Kidney epithelial cell (primary cell): ENCODE data around the gene MOSPD3. TPM values are rescaled to one million over a fixed set of nuclear protein-coding genes. Genes with fewer than 3 reads are reported as not detected.

ENCODE experiments used
- DNase-seq: peaks from one replicate; pipeline ENCODE4 v3.0.0-alpha.2; 2010; ENCODE audit warnings: low read depth
- H3K27me3 ChIP-seq: 2 replicates; pipeline ENCODE4 v1.6.0; 2011; ENCODE audit warnings: low read length; ENCODE audit not compliant: control insufficient read depth, insufficient read depth
- H3K36me3 ChIP-seq: 2 replicates; pipeline ENCODE4 v1.5.1; 2011; ENCODE audit warnings: low read length; ENCODE audit not compliant: control insufficient read depth, insufficient read depth
- H3K4me3 ChIP-seq: 2 replicates; pipeline ENCODE4 v1.5.1; 2011; ENCODE audit warnings: low read depth, mild to moderate bottlenecking, control low read depth, low read length
- CTCF ChIP-seq: IDR thresholded peaks from 2 replicates; pipeline ENCODE4 v1.5.1; 2011; ENCODE audit warnings: mild to moderate bottlenecking, moderate library complexity, low read length, control low read depth, inconsistent platforms; ENCODE audit not compliant: insufficient read depth, poor library complexity, severe bottlenecking
- total RNA-seq: library from RNA; depleted of rRNA; stranded (reverse); fragments of >200 nt; gene quantifications from 2 replicates; pipeline ENCODE4 v1.2.3, GENCODE V29; 2015

MOSPD3 gene
- total RNA-seq, 1 donor from 2014 or later = 14.5 TPM

DNA sequence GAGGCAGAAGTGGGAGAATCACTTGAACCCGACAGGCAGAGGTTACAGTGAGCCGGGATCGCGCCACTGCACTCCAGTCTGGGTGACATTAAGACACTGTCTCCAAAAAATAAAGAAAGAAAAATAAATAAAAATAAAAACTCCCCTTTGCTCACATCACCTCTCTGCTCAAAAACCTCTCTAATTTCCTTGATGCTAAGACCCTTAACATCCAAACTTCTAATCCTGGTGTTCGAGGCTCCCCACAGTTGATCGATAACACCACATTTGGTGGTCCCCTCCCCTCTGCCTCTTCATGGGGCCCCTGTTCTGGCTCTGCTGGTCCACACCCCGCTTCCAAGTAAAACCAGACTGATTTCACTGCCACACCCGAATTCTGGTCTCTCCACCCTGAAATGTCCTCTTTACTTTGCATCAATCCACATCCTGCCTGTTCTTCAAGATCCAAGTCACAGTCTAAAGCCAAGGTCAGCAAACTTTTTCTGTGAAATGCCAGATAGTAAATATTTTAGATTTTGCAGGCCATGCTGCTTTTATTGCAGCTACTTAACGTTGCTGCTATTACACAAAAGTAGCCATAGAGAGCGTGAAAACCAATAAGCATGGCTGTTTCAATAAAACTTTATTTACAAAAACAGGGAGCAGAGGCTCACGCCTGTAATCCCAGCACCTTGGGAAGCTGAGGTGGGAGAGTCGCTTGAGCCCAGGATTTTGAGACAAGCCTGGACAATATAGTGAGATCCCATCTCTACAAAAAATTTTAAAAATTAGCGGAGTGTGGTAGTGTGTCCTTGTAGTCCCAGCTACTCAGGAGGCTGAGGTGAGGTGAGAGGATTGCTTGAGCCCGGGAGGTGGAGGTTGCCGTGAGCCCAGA, 11.8 kb downstream of the MOSPD3 start:
- DNase-seq = no peak
- no peak for TF ChIP-seq CTCF
- no peaks in the 10 kb centered on the region for H3K36me3 ChIP-seq
- H3K27me3 ChIP-seq = no peaks in the 10 kb centered on the region
- no peak overlapping the region for H3K4me3 ChIP-seq

DNA sequence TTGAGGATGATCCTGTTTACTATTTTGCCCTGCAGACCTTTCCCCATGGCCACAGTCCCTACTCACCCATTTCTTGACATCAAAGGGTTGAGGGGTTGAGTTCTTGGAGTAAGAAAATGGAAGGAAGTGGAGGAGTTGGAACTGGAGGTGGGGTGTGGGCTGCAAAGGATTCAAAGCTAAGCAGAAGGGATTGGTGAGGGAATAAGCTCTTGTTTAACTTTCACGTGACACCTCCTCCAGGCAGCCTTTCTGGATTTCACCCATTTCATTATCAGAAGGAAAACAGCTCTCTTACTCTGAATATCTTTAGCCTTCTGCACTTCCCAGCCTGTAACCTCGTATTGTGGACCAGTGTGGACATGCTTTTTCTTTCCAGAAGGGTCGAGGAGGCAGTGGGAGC, 13.7 kb downstream of the MOSPD3 start:
- Histone ChIP-seq H3K27me3 (no peaks in the 10 kb centered on the region), H3K4me3 (peak overlapping the region; percentile 28), H3K36me3 (no peaks in the 10 kb centered on the region)
- DNase-seq = no peak
- TF ChIP-seq CTCF = no peak

DNA sequence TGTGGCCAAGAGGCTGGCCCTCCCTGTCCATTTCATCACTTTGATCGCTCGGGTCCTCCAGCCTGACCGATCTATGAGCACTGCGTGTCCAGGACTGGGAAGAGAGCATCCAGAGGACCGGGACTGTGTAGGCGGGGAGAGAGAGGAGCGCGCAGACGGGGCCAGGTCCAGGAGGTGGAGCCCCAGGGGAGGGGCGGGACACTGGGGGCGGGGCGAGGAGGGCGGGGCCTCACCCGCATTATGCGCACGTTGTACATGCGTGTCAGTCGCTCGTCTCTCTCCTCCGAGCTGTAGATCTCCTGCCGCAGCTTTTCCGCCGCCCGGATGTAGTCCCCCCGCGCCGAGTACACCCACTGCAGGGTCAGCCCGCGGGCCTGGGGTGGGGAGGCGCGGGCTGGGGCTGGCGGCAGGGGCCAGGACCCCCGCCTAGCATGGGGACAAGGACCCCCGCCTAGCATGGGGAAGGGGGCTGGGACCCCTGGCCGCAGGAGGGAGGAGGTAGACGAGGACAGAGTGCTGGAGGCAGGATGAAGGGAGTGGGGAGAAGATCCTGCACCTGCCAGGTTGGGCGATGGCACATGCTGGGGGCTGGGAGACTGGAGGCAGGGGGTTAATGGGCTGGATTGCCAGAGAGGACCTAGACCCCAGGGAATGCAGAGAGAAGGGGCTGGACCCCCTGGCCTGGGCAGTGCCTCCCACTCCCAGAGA, 14.3 kb downstream of the MOSPD3 start:
- DNase-seq = no peak
- TF ChIP-seq CTCF = no peak
- H3K4me3 ChIP-seq = peak overlapping the region; percentile 28
- no peaks in the 10 kb centered on the region for H3K36me3 ChIP-seq
- no peaks in the 10 kb centered on the region for H3K27me3 ChIP-seq

- no peaks in the 10 kb centered on the region for H3K27me3 ChIP-seq
- TF ChIP-seq CTCF = no peak
- H3K36me3 ChIP-seq = no peaks in the 10 kb centered on the region
- DNase-seq = no peak
- no peak overlapping the region for H3K4me3 ChIP-seq
Measured at GRCh38 chr7:100627238-100627549, 14.9 kb downstream of the MOSPD3 start.

GRCh38 chr7:100629117-100629716, 16.9 kb downstream of the MOSPD3 start:
- no peaks in the 10 kb centered on the region for H3K36me3 ChIP-seq
- H3K4me3 ChIP-seq = no peak overlapping the region
- TF ChIP-seq CTCF = peak; percentile 32
- no peak for DNase-seq
- peaks cover 15% of the 10 kb centered on the region for H3K27me3 ChIP-seq
